Esophagus (tissue), 2 donors: ENCODE data around the gene MYD88. TPM values are rescaled to one million over a fixed set of nuclear protein-coding genes. Genes with fewer than 3 reads are reported as not detected.

Experiments
- H3K27ac ChIP-seq, 2 donors: one replicate each; pipeline ENCODE4 v1.5.1; 2013; ENCODE audit warnings: low read depth in 2 of 2, mild to moderate bottlenecking in 2 of 2, inconsistent platforms in 1 of 2, low read length in 1 of 2, moderate library complexity in 1 of 2
- H3K27me3 ChIP-seq, 2 donors: one replicate each; pipeline ENCODE4 v1.6.1; 2013; ENCODE audit warnings: low read length in 2 of 2, control low read depth in 1 of 2, mild to moderate bottlenecking in 1 of 2; ENCODE audit not compliant: insufficient read depth in 2 of 2, control insufficient read depth in 1 of 2
- H3K36me3 ChIP-seq, 2 donors: one replicate each; pipeline ENCODE4 v1.6.1; 2013; ENCODE audit warnings: low read length in 1 of 2; ENCODE audit not compliant: control insufficient read depth in 2 of 2, insufficient read depth in 2 of 2
- H3K4me1 ChIP-seq, 2 donors: one replicate each; pipeline ENCODE4 v1.6.1; 2013; ENCODE audit warnings: low read length in 1 of 2; ENCODE audit not compliant: control insufficient read depth in 2 of 2, insufficient read depth in 2 of 2
- H3K4me3 ChIP-seq, 2 donors: one replicate each; pipeline ENCODE4 v1.5.1; 2013; ENCODE audit warnings: low read length in 2 of 2, mild to moderate bottlenecking in 2 of 2, low read depth in 1 of 2, moderate library complexity in 1 of 2
- H3K9me3 ChIP-seq, 2 donors: one replicate each; pipeline ENCODE4 v1.6.1; 2013; ENCODE audit warnings: mild to moderate bottlenecking in 2 of 2, low read depth in 1 of 2, low read length in 1 of 2, moderate library complexity in 1 of 2; ENCODE audit not compliant: control insufficient read depth in 2 of 2, insufficient read depth in 1 of 2
- WGBS, 2 donors: extraction: QIAGEN DNeasy Blood & Tissue Kit; methylation state at CpG; one replicate each; pipeline ENCODE4 v1.1.7; 2013; 5-methylcytosine and 5-hydroxymethylcytosine counted together
- polyA plus RNA-seq, 2 donors: library from polyadenylated mRNA; stranded (reverse); fragments of 200-250 nt; gene quantifications; one replicate each; pipeline ENCODE4 v1.2.3, GENCODE V29; 2013
- donor health status: healthy with polysubstance abuse.
- donor health status: Bipolar disorder and iron deficiency.

The MYD88 gene
- polyA plus RNA-seq, 2 donors, result 26.5 to 44.0 TPM

DNA sequence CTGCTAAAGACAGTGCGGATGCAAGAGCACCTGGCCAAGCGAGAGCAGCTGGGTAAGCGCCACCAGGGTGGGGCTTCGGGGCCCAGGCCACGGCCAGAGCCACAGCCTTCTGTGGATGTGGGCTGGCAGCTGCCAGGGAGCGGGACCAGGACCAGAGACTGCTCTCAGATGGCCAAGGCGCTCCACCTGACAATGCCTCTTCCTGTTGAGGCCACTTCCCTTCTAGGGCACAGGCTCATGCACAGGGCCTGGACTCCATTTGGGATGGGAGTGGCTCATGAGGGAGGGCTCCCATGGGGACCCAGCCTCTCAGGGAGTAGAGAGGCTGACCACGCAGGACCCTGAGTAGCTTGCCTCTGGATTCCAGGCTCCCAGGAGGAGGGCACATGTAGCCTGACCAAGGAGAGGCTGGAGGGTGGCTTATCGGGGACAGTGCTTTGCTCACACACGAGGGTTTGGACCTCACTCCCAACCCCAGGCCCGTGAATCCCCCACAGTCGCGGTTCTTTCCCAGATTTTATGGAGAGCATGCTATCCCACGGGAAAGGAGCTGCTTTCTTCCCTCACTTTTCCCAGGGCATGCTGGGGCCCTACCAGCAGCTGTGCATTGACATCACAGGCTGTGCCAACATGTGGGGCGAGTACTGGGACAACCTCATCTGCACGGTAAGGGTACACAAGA, 26.6 kb upstream of the MYD88 start:
- Histone ChIP-seq H3K27ac (no peak overlapping the region), H3K4me3 (no peak overlapping the region), H3K4me1 (peaks cover 4% of the 10 kb centered on the region in 2 donors), H3K27me3 (no peaks in the 10 kb centered on the region), H3K9me3 (no peaks in the 10 kb centered on the region), H3K36me3 (no peaks in the 10 kb centered on the region)
- 77 to 80% methylated on average over 16 of the region's 16 CpGs for WGBS, 2 donors

- no peak overlapping the region for H3K27ac ChIP-seq
- no peaks in the 10 kb centered on the region for H3K36me3 ChIP-seq
- WGBS, 2 donors, result 83 to 88% methylated on average over 7 of the region's 7 CpGs
- peaks cover 4% of the 10 kb centered on the region in 2 donors for H3K4me1 ChIP-seq
- H3K4me3 ChIP-seq, result no peak overlapping the region
- H3K9me3 ChIP-seq, result no peaks in the 10 kb centered on the region
- no peaks in the 10 kb centered on the region for H3K27me3 ChIP-seq
These were observed 26.1 kb upstream of the MYD88 start for GRCh38 chr3:38112378-38112761.

- 85 to 93% methylated on average over 12 to 13 of the region's 13 CpGs for WGBS, 2 donors
- H3K9me3 ChIP-seq, result no peaks in the 10 kb centered on the region
- H3K27me3 ChIP-seq, result no peaks in the 10 kb centered on the region
- no peak overlapping the region for H3K4me3 ChIP-seq
- no peaks in the 10 kb centered on the region for H3K36me3 ChIP-seq
- peaks cover 4 to 7% of the 10 kb centered on the region in 2 donors for H3K4me1 ChIP-seq
- no peak overlapping the region for H3K27ac ChIP-seq
These were observed 24.2 kb upstream of the MYD88 start for GRCh38 chr3:38114052-38114874.

DNA sequence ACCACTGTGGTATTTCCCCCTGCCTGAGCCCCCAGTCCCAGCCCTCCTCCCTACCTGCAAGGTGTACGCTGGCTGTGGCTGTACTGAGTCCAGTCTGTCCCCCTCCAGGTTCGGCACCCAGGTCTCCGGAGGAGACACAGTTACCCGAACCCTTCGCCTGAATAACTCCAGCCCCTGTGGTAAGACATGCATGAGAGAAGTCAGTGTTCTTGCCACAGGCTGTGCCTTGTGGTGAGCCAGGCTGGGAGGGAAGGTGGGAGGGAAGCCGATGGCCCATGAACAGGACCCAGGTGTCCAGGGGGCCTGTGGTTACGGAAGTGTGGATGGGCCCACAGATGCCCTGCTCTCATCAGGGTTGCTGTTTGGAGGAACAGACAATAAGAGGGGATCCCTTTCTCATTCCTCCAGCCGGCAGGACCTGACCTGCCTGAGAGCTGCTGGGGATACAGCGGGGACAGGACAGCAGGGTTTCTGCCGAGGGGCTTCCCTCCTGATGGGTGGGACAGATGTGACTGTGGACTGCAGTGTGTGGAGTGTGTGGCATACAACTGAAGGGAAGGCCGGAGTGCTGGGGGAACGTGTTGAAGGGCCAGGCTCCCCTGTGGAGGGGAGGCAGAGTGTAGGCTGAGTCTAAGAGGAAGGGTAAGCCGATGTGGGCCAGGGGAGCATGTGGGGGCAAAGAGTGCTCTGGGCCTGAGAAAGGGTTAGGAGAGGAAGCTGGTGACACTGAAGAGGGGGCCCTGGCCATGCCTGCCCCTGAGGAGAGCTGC, 23.4 kb upstream of the MYD88 start:
- WGBS, 2 donors, result 79 to 82% methylated on average over 13 of the region's 13 CpGs
- Histone ChIP-seq H3K27ac (no peak overlapping the region), H3K4me3 (no peak overlapping the region), H3K4me1 (peaks cover 4 to 6% of the 10 kb centered on the region in 2 donors), H3K9me3 (no peaks in the 10 kb centered on the region), H3K27me3 (no peaks in the 10 kb centered on the region), H3K36me3 (peaks cover 0 to under 1% of the 10 kb centered on the region in 2 donors)

DNA sequence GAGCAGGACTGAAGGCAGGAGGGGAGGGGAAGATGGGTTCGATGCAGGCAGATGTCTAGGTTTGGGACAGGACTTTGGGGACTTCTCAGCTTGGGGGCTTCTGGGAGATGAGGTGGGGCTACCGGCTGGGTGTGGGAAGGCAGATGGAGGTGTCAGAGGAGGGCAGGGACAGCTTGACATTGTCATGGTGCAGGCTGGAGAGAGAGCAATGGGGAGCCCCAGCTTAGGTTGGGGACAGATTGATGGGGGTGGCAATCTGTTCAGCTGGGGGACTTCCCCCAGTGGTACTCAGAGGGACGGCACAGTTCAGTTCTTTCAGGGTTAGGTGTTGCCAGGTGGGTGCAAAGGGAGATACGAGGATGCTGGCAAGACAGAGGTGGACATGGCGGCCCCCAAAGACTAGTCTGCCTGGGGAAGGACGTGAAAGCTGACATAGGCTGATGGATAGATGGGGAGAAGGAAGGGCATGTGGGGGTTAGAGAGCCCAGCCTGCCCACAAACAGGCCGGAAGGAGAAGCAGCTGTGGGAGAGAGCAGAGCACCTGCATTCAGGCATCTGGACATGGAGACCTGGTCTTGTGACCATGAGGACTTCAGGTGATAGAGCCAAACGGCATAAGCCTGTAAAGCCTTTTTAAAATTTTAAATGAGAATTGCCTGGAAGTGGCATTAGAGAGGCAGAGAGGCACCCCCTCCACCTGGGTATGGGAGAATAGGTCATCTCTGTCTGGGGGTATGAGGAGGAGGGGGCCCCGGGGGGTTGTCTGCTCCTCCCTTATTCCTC, 22.6 kb upstream of the MYD88 start:
- WGBS, 2 donors, result 60 to 63% methylated on average over 9 of the region's 9 CpGs
- Histone ChIP-seq H3K27ac (no peak overlapping the region), H3K36me3 (peaks cover 0 to 8% of the 10 kb centered on the region in 2 donors), H3K9me3 (no peaks in the 10 kb centered on the region), H3K4me3 (no peak overlapping the region), H3K27me3 (no peaks in the 10 kb centered on the region), H3K4me1 (peaks cover 4 to 6% of the 10 kb centered on the region in 2 donors)

- no peaks in the 10 kb centered on the region for H3K27me3 ChIP-seq
- H3K9me3 ChIP-seq, result no peaks in the 10 kb centered on the region
- 80 to 82% methylated on average over 12 of the region's 12 CpGs for WGBS, 2 donors
- peaks cover 2 to 6% of the 10 kb centered on the region in 2 donors for H3K4me1 ChIP-seq
- no peak overlapping the region for H3K27ac ChIP-seq
- peaks cover 4 to 15% of the 10 kb centered on the region in 2 donors for H3K36me3 ChIP-seq
- no peak overlapping the region for H3K4me3 ChIP-seq
These were observed 21.8 kb upstream of the MYD88 start for GRCh38 chr3:38116471-38117162.

DNA sequence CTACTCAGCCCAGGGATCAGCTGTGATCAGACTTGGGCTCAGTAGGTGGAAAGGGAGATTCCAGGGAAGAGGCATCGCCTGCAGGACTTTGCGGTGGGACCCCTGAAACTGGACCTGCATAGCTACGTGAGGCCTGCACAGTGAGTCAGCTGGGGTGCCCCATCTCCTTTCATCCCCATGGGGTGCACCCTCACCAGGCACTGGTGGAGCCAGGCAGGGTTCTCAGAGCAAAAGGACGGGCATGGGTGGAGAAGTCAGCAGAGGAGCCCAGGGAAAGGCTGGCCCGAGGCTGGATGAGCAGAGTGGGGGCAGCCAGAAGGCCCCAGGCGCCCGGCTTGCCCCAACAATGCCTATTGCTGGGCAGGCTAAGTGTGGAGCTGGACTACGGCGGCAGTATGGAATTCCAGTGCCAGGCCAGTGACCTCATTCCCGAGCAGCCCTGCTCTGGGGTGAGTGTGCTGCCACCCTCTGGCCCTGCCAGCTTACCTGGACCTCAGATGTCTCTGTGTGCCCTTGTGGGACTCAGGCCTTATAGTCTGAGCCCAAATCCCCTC, 21.2 kb upstream of the MYD88 start:
- no peak overlapping the region for H3K4me3 ChIP-seq
- no peaks in the 10 kb centered on the region for H3K9me3 ChIP-seq
- 66 to 73% methylated on average over 10 of the region's 10 CpGs for WGBS, 2 donors
- no peak overlapping the region for H3K27ac ChIP-seq
- peaks cover 0 to 6% of the 10 kb centered on the region in 2 donors for H3K4me1 ChIP-seq
- peaks cover 4 to 22% of the 10 kb centered on the region in 2 donors for H3K36me3 ChIP-seq
- H3K27me3 ChIP-seq, result no peaks in the 10 kb centered on the region

DNA sequence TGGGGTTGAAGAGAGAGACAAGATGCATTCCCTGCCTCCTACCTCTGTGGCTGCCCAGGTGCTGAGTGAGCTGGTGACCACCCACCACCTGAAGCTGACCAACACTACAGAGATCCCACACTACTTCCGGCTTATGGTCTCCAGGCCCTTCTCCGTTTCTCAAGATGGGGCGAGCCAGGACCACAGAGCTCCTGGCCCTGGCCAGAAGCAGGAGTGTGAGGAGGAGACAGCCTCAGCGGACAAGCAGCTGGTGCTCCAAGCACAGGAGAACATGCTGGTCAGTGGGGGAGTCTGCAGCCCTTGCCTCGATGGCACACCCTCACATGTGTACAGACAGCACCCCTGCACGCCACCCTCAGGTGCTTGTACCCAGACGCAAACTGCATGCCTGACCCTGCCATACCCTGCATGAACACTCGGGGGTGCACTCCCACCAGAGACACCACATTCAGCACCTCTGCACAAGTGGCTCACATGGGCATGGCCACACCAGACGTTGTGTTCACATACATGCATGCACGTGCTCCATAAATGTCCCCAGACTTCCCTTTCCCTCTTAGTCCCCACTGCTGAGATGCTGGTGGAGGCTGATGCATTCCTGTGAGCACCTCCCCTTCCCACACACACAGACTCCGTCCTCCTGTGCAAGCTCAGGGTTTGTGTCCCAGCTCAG, 20.6 kb upstream of the MYD88 start:
- Histone ChIP-seq H3K27me3 (no peaks in the 10 kb centered on the region), H3K27ac (no peak overlapping the region), H3K4me3 (no peak overlapping the region), H3K9me3 (no peaks in the 10 kb centered on the region), H3K4me1 (peaks cover 0 to 6% of the 10 kb centered on the region in 2 donors), H3K36me3 (peaks cover 4 to 28% of the 10 kb centered on the region in 2 donors)
- 51 to 53% methylated on average over 11 of the region's 11 CpGs for WGBS, 2 donors
